ENCODE measurements around the gene ANO3. TPM values are rescaled to one million over a fixed set of nuclear protein-coding genes. Genes with fewer than 3 reads are reported as not detected.

ANO3 gene
- total RNA-seq, 6 experiments from 2014 or later, result 0.71 to 2.6 (median 1.4) TPM

GRCh38 chr11:26554455-26554854 lies 222.5 kb downstream of the ANO3 start:
- Histone ChIP-seq H3K9me3 (no peaks in the 10 kb centered on the region), H3K4me1 (no peaks in the 10 kb centered on the region), H3K4me3 (no peak overlapping the region), H3K27ac (no peak overlapping the region), H3K36me3 (no peaks in the 10 kb centered on the region), H3K27me3 (no peaks in the 10 kb centered on the region)
- intact Hi-C loops (cut with DNase I), result no loop called here
- DNase-seq, result no peak
- 66% methylated on average over 5 of the region's 5 CpGs for WGBS (ENCODE audit: insufficient coverage, low coverage, low lambda C conversion rate, missing lambda C conversion rate)
- ATAC-seq, result no peak
- TF ChIP-seq POLR2A (IDR thresholded peaks at IDR 0.05) (no peak), CTCF (IDR thresholded peaks at IDR 0.05) (no peak)

DNA sequence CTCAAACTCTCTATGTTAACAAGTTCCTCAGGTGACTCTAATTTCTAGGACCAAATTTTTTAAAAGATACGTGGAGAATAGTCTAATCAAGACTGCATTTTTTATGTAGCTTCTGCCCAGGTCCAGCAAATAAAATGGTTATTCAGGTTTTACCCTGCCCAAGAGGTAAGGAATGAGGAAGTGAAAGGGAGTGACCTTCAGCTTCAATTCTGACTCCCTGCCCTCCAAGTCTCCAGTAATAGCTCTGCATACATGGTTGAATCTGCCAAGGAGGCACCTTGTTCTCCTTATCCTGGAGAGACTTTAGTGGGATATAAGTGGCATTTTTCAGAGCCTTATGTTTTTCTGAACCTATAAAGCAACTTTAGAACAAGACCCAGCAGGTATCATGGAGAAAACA lies 224.7 kb downstream of the ANO3 start:
- no peak overlapping the region for H3K4me3 ChIP-seq
- TF ChIP-seq CTCF (IDR thresholded peaks at IDR 0.05) (no peak), POLR2A (IDR thresholded peaks at IDR 0.05) (no peak)
- DNase-seq (no peak), ATAC-seq (no peak)
- H3K36me3 ChIP-seq, result no peaks in the 10 kb centered on the region
- WGBS (ENCODE audit: insufficient coverage, low coverage, low lambda C conversion rate, missing lambda C conversion rate), result 52% methylated on average over 1 of the region's 1 CpG
- H3K27ac ChIP-seq, result no peak overlapping the region
- no peaks in the 10 kb centered on the region for H3K27me3 ChIP-seq
- no peaks in the 10 kb centered on the region for H3K9me3 ChIP-seq
- intact Hi-C loops (cut with DNase I), result no loop called here
- no peaks in the 10 kb centered on the region for H3K4me1 ChIP-seq

GRCh38 chr11:26557666-26558065 lies 225.7 kb downstream of the ANO3 start:
- H3K36me3 ChIP-seq, result no peaks in the 10 kb centered on the region
- no peak overlapping the region for H3K4me3 ChIP-seq
- 36% methylated on average over 3 of the region's 3 CpGs for WGBS (ENCODE audit: insufficient coverage, low coverage, low lambda C conversion rate, missing lambda C conversion rate)
- no peak overlapping the region for H3K27ac ChIP-seq
- H3K27me3 ChIP-seq, result no peaks in the 10 kb centered on the region
- H3K4me1 ChIP-seq, result no peaks in the 10 kb centered on the region
- DNase-seq (no peak), ATAC-seq (no peak)
- intact Hi-C loops (cut with DNase I), result no loop called here
- H3K9me3 ChIP-seq, result no peaks in the 10 kb centered on the region
- TF ChIP-seq POLR2A (IDR thresholded peaks at IDR 0.05) (no peak), CTCF (IDR thresholded peaks at IDR 0.05) (no peak)

DNA sequence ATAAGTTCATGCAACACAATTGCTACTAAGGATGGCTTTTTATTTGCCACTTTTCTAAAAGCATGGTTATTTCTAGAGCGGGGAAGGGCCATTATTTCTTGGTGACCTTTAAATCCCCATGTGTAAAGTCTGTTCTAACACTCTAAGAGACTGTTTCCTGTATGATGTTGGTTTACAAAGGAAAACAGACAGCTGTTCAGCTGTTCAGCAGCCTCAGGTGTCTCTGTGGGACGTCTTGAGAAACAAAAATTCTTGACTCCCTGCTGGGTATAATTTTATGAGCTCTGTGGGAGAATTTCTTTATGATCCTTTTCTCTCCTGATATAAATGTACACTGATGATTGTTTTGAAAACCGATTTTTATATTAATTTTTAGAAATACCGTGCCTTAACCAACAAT lies 226.3 kb downstream of the ANO3 start:
- WGBS (ENCODE audit: insufficient coverage, low coverage, low lambda C conversion rate, missing lambda C conversion rate), result 40% methylated on average over 4 of the region's 4 CpGs
- Histone ChIP-seq H3K27ac (no peak overlapping the region), H3K4me3 (no peak overlapping the region), H3K4me1 (no peaks in the 10 kb centered on the region), H3K27me3 (no peaks in the 10 kb centered on the region), H3K9me3 (no peaks in the 10 kb centered on the region), H3K36me3 (no peaks in the 10 kb centered on the region)
- DNase-seq (no peak), ATAC-seq (no peak)
- intact Hi-C loops (cut with DNase I), result no loop called here
- no peak for TF ChIP-seq CTCF (IDR thresholded peaks at IDR 0.05)
- no peak for TF ChIP-seq POLR2A (IDR thresholded peaks at IDR 0.05)

DNA sequence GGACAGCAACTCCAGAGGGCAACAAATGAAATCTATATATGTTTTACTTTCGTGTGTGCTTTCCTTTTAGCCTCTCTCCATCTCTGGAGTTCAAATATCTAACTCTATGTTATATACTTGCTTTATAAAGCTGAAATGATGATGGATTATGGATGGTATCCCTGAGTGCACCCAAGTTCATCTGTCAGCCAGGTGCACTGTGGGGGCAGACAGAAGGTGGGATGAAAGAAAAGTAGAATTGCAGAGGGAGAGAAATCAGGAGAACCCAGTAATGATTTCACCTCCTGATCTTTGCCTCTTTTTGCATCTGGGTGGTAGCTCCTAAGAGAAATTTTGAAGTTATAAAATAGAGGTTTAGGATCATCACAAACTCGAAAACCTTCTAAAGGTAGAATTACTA lies 237.7 kb downstream of the ANO3 start:
- no peak overlapping the region for H3K4me3 ChIP-seq
- ATAC-seq (no peak), DNase-seq (no peak)
- no peaks in the 10 kb centered on the region for H3K9me3 ChIP-seq
- TF ChIP-seq POLR2A (IDR thresholded peaks at IDR 0.05), result no peak
- no peak for TF ChIP-seq CTCF (IDR thresholded peaks at IDR 0.05)
- no peaks in the 10 kb centered on the region for H3K36me3 ChIP-seq
- no peaks in the 10 kb centered on the region for H3K27me3 ChIP-seq
- no peaks in the 10 kb centered on the region for H3K4me1 ChIP-seq
- H3K27ac ChIP-seq, result no peak overlapping the region
- WGBS (ENCODE audit: insufficient coverage, low coverage, low lambda C conversion rate, missing lambda C conversion rate), result 13% methylated on average over 2 of the region's 2 CpGs
- intact Hi-C loops (cut with DNase I), result no loop called here

All from right lobe of liver (tissue), 6 donors.